ENCODE data around the gene SEC61A2. TPM values are rescaled to one million over a fixed set of nuclear protein-coding genes. Genes with fewer than 3 reads are reported as not detected.

SEC61A2 gene
- total and polyA plus RNA-seq, 2 experiments from 2014 or later, result 8.7 to 17.6 TPM

- peaks cover 95% of the 10 kb centered on the region for H3K79me2 ChIP-seq (replicated peaks; ENCODE audit: insufficient read depth)
- Mint-ChIP-seq H3K27me3 (ENCODE audit: insufficient read depth, low read depth, poor library complexity) (peaks cover 11% of the 10 kb centered on the region), H3K27ac (peak overlapping the region; percentile 98), H3K4me1 (peaks cover 8% of the 10 kb centered on the region), H3K4me3 (peak overlapping the region; percentile 91), H3K36me3 (ENCODE audit: low read depth) (peaks cover 22% of the 10 kb centered on the region), H3K9me3 (no peaks in the 10 kb centered on the region; the same call in 2 of the 3 replicates)
- ATAC-seq (peak; percentile 15), DNase-seq (ENCODE audit: low spot score) (no peak)
- H3K4me3 ChIP-seq, result peak overlapping the region; percentile 79
- peak overlapping the region; percentile 83 for H2AFZ ChIP-seq
- no peaks in the 10 kb centered on the region for H3K9me2 ChIP-seq (ENCODE audit: insufficient read depth)
- H3K27ac ChIP-seq (ENCODE audit: low read depth), result peak overlapping the region; percentile 88
- peaks cover 15% of the 10 kb centered on the region; the same call in 1 of the 2 replicates for H3K36me3 ChIP-seq (ENCODE audit: insufficient read depth)
- peaks cover 12% of the 10 kb centered on the region for H3K4me1 ChIP-seq (ENCODE audit: insufficient read depth)
- H3K4me2 ChIP-seq, result peak overlapping the region; percentile 84
- H3F3A ChIP-seq (replicated peaks; ENCODE audit: low read depth), result no peaks in the 10 kb centered on the region; the same call in 1 of the 2 replicates
- peaks cover 35% of the 10 kb centered on the region for H4K20me1 ChIP-seq (replicated peaks; ENCODE audit: insufficient read depth)
- H3K27me3 ChIP-seq (ENCODE audit: insufficient read depth), result no peaks in the 10 kb centered on the region
- TF ChIP-seq CREB1 (CRISPR knock-in tag; IDR thresholded peaks at IDR 0.05; ENCODE audit: low read depth), result no peak
- no peak for TF ChIP-seq ZNF114 (CRISPR knock-in tag; IDR thresholded peaks at IDR 0.05)
- no peak for TF ChIP-seq EZH2phosphoT487 (IDR thresholded peaks at IDR 0.05; ENCODE audit: unreplicated experiment)
- no peak for TF ChIP-seq NANOG (IDR thresholded peaks at IDR 0.05; ENCODE audit: borderline replicate concordance)
- no peak for TF ChIP-seq EZH2 (IDR thresholded peaks at IDR 0.05; ENCODE audit: low read depth, unreplicated experiment)
- TF ChIP-seq POLR2AphosphoS5 (IDR thresholded peaks at IDR 0.05; ENCODE audit: low read depth), result no peak
- no peak for TF ChIP-seq ETS1 (IDR thresholded peaks at IDR 0.05)
- no peak for TF ChIP-seq STAT1 (IDR thresholded peaks at IDR 0.05; ENCODE audit: unreplicated experiment)
- no peak for TF ChIP-seq ZNF462 (CRISPR knock-in tag; IDR thresholded peaks at IDR 0.05)
- no peak for TF ChIP-seq JUNB (IDR thresholded peaks at IDR 0.05; ENCODE audit: unreplicated experiment)
- TF ChIP-seq ZNF331 (CRISPR knock-in tag; IDR thresholded peaks at IDR 0.05; ENCODE audit: low read depth), result no peak
- TF ChIP-seq CTCF (conservative IDR thresholded peaks at IDR 0.05; ENCODE audit: low read depth in 2 of 2), result no peak
- no peak for TF ChIP-seq REST (IDR thresholded peaks at IDR 0.05; ENCODE audit: unreplicated experiment)
Observed at GRCh38 chr10:12195281-12195602, 65.8 kb downstream of the SEC61A2 start.

Data from GM23338 (cell line).